HEK293T (cell line): ENCODE data around the gene PLCB2.

Experiments
- ARNT ChIP-seq: fragments of 450-650 bp; IDR thresholded peaks from 2 replicates; pipeline ENCODE4 v1.6.1; 2017; ENCODE audit warnings: mild to moderate bottlenecking
- BHLHE40 ChIP-seq: fragments of 450-650 bp; IDR thresholded peaks from 2 replicates; pipeline ENCODE4 v1.6.1; 2016; ENCODE audit warnings: mild to moderate bottlenecking, moderate library complexity, borderline replicate concordance
- ELF4 ChIP-seq: fragments of 450-650 bp; IDR thresholded peaks from 2 replicates; pipeline ENCODE4 v1.6.1; 2017; ENCODE audit warnings: antibody characterized with exemption
- FOXK2 ChIP-seq: fragments of 450-650 bp; IDR thresholded peaks from 2 replicates; pipeline ENCODE4 v1.6.1; 2016; ENCODE audit warnings: mild to moderate bottlenecking
- FOXM1 ChIP-seq: fragments of 450-650 bp; IDR thresholded peaks from 2 replicates; pipeline ENCODE4 v1.6.1; 2017; ENCODE audit warnings: mild to moderate bottlenecking, borderline replicate concordance
- HDGF ChIP-seq: fragments of 450-650 bp; IDR thresholded peaks from 2 replicates; pipeline ENCODE4 v1.6.1; 2017; ENCODE audit warnings: antibody characterized with exemption, borderline replicate concordance
- L3MBTL2 ChIP-seq: fragments of 450-650 bp; conservative IDR thresholded peaks from 2 replicates; pipeline ENCODE4 v1.6.1; 2016; ENCODE audit warnings: mild to moderate bottlenecking
- LEF1 ChIP-seq: fragments of 450-650 bp; IDR thresholded peaks from 2 replicates; pipeline ENCODE4 v1.6.1; 2017; ENCODE audit warnings: mild to moderate bottlenecking, borderline replicate concordance
- SUZ12 ChIP-seq: fragments of 450-650 bp; IDR thresholded peaks from 2 replicates; pipeline ENCODE4 v1.6.1; 2016; ENCODE audit warnings: mild to moderate bottlenecking
- TF ChIP-seq, protein P1 (sequence below): fragments of 450-650 bp; IDR thresholded peaks from 2 replicates; pipeline ENCODE4 v1.6.1; 2016

DNA sequence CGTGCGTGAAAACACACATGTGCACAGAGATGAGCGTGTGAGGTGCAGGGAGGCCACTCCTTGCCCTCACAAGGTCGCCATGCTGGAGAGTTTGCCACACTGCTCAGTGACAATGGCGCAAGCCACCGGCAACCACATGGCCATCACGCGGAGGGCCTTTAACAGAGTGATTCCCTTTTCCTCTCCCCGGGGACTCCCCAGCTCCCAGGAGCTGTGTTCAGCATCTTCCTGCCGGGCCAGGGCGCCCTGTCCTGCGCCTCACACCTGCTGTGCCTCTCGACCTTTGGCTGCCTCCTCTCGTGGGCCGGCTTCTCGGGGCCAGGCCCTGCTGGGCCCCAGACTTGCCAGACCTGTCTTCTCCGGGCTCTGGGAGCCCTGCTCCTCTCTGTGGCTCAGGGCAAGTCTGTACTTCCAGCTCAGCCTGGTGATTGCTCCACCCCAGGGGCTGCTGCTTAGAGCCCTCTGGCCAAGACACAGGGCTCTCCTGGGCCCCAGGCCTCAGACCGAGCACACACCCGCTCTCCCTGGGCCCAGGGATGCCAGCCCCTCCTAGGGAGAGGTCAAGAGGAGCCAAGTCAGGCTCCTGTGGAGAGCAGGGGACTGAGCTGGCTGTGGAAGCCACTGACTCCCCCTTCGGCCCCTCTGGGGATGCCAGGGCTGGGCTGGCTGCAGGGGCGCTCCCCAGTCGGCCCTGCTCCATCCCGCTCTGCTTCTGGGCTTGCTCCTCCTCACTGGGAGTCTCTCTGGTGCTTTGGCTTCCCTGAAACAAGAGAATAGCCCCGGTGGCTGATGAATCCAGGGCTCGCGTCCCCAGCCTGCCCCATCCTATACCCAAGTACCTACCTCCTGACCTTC, 27.4 kb upstream of the PLCB2 start:
- TF ChIP-seq ELF4, result no peak
- TF ChIP-seq HDGF, result no peak
- no peak for TF ChIP-seq FOXM1
- TF ChIP-seq BHLHE40, result no peak
- TF ChIP-seq, protein P1, sequence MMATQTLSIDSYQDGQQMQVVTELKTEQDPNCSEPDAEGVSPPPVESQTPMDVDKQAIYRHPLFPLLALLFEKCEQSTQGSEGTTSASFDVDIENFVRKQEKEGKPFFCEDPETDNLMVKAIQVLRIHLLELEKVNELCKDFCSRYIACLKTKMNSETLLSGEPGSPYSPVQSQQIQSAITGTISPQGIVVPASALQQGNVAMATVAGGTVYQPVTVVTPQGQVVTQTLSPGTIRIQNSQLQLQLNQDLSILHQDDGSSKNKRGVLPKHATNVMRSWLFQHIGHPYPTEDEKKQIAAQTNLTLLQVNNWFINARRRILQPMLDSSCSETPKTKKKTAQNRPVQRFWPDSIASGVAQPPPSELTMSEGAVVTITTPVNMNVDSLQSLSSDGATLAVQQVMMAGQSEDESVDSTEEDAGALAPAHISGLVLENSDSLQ, result no peak
- no peak for TF ChIP-seq ARNT
- no peak for TF ChIP-seq LEF1
- TF ChIP-seq SUZ12, result no peak
- no peak for TF ChIP-seq L3MBTL2
- no peak for TF ChIP-seq FOXK2
